ENCODE data around the gene NCAPH2. TPM values are rescaled to one million over a fixed set of nuclear protein-coding genes. Genes with fewer than 3 reads are reported as not detected.

Gene NCAPH2
- total and polyA plus RNA-seq, 2 of the 13 experiments (the other 11 are each of a cell fraction or from before 2014, with no cell fraction given), result 28.1 to 64.4 TPM

- TF ChIP-seq JUND (CRISPR knock-in tag; IDR thresholded peaks at IDR 0.05) (no peak), RXRA (CRISPR knock-in tag; IDR thresholded peaks at IDR 0.05) (no peak), ZBTB10 (CRISPR knock-in tag; IDR thresholded peaks at IDR 0.05; ENCODE audit: borderline replicate concordance) (no peak; the same call in 1 of the 2 replicates), AHDC1 (CRISPR knock-in tag; IDR thresholded peaks at IDR 0.05; ENCODE audit: borderline replicate concordance) (no peak), PAWR (CRISPR knock-in tag; IDR thresholded peaks at IDR 0.05; ENCODE audit: borderline replicate concordance) (0 out of 2 replicates have a peak, but pooled peaks have one; percentile 35), ZNF431 (CRISPR knock-in tag; IDR thresholded peaks at IDR 0.05; ENCODE audit: borderline replicate concordance, low read depth) (no peak), ZNF468 (CRISPR knock-in tag; IDR thresholded peaks at IDR 0.05) (0 out of 2 replicates have a peak, but pooled peaks have one; percentile 66), ZNF18 (CRISPR knock-in tag; IDR thresholded peaks at IDR 0.05; ENCODE audit: insufficient replicate concordance) (peak; percentile 52)
These were observed 18.2 kb downstream of the NCAPH2 start (continued) for GRCh38 chr22:50526108-50526833.

All from HepG2 (cell line).